H1 (cell line): ENCODE results near the gene CDC42SE1. TPM values are rescaled to one million over a fixed set of nuclear protein-coding genes. Genes with fewer than 3 reads are reported as not detected.

Experiments
- ASH2L ChIP-seq: fragments of 200-600, 300-600 bp; sonication (generic); IDR thresholded peaks from one replicate; pipeline ENCODE4 v1.7.1; 2017; ENCODE audit warnings: low read length
- BACH1 ChIP-seq: IDR thresholded peaks from 2 replicates; pipeline ENCODE4 v1.6.1; 2012; ENCODE audit warnings: low read length, improper control_type of control experiment
- CBX5 ChIP-seq: fragments of 300-800, 300-1000 bp; sonication (generic); IDR thresholded peaks from 2 replicates; pipeline ENCODE4 v1.7.1; 2016; ENCODE audit warnings: antibody characterized with exemption, low read length, low read depth
- CEBPB ChIP-seq: IDR thresholded peaks from 2 replicates; pipeline ENCODE4 v1.6.1; 2012; ENCODE audit warnings: low read depth, low read length
- MAX ChIP-seq: IDR thresholded peaks from 2 replicates; pipeline ENCODE4 v1.6.1; 2012; ENCODE audit warnings: inconsistent platforms
- NRF1 ChIP-seq: IDR thresholded peaks from 2 replicates; pipeline ENCODE4 v1.6.1; 2011; ENCODE audit warnings: mild to moderate bottlenecking, low read depth, low read length, improper control_type of control experiment
- polyA plus RNA-seq, 7 experiments: library from polyadenylated mRNA; depleted of rRNA in 3 of 7; stranded (reverse) in 5 of 7; unstranded in 2 of 7; fragments of >200 nt in 5 of 7; fragments of 200-250 nt in 2 of 7; gene quantifications; 1 replicate in 5 of 7; 2 replicates in 1 of 7; 4 replicates in 1 of 7; pipeline versions ENCODE4 v1.2.1 to v1.2.3, GENCODE V29; 2011 to 2013; ENCODE audit warnings: missing spikeins in 2 of 7, mixed read lengths in 2 of 7
- total RNA-seq: library from RNA; stranded (reverse); fragmentation: NEBNext Ultra II Directional; extraction: Animal tissue kit (Norgen Biotek cat#: 25700); gene quantifications from 2 replicates; pipeline ENCODE4 v1.2.1, GENCODE V29; 2021
- TF ChIP-seq, protein P1 (sequence below): fragments of 300-600 bp; sonication (generic); IDR thresholded peaks from 2 replicates; pipeline ENCODE4 v1.7.1; 2012; ENCODE audit warnings: low read length, moderate library complexity, mild to moderate bottlenecking, inconsistent platforms; ENCODE audit not compliant: insufficient replicate concordance
- TF ChIP-seq, protein P2 (sequence below): IDR thresholded peaks from 2 replicates; pipeline ENCODE4 v1.6.1; 2012; ENCODE audit warnings: inconsistent platforms

The CDC42SE1 gene
- total and polyA plus RNA-seq, 2 of the 8 experiments (the other 6 are each of a cell fraction or from before 2014, with no cell fraction given): 30.5 to 74.1 TPM

DNA sequence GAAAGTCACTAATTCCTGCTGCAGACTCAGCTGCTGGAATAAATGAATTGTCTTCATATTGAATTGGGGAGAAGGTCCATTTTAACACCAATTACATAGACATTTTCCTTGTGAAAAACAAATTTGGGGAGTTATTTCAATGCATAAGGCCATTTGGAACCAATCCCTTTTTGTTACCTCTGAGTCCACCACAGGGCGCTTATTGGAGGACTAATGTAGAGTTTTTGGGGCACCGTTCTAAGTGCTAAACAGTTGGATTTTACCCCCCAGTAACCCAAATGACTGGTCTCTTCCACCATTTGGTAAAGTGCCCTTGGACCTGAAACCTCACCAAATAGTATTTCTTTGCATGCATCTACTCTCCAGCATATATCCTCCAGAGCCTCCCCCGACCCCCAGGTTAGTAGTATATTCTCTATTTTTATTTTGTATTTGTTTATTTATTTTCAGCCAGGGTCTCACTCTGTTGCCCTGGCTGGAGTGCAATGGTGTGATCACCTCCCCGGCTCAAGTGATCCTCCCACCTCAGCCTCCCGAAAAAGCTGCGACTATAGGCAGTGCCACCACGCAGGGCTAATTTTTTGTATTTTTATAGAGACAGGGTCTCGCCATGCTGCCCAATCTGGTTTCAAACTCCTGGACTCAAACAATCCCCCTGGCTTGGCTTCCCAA lies 49.6 kb downstream of the CDC42SE1 start (continued):
- TF ChIP-seq, protein P1, sequence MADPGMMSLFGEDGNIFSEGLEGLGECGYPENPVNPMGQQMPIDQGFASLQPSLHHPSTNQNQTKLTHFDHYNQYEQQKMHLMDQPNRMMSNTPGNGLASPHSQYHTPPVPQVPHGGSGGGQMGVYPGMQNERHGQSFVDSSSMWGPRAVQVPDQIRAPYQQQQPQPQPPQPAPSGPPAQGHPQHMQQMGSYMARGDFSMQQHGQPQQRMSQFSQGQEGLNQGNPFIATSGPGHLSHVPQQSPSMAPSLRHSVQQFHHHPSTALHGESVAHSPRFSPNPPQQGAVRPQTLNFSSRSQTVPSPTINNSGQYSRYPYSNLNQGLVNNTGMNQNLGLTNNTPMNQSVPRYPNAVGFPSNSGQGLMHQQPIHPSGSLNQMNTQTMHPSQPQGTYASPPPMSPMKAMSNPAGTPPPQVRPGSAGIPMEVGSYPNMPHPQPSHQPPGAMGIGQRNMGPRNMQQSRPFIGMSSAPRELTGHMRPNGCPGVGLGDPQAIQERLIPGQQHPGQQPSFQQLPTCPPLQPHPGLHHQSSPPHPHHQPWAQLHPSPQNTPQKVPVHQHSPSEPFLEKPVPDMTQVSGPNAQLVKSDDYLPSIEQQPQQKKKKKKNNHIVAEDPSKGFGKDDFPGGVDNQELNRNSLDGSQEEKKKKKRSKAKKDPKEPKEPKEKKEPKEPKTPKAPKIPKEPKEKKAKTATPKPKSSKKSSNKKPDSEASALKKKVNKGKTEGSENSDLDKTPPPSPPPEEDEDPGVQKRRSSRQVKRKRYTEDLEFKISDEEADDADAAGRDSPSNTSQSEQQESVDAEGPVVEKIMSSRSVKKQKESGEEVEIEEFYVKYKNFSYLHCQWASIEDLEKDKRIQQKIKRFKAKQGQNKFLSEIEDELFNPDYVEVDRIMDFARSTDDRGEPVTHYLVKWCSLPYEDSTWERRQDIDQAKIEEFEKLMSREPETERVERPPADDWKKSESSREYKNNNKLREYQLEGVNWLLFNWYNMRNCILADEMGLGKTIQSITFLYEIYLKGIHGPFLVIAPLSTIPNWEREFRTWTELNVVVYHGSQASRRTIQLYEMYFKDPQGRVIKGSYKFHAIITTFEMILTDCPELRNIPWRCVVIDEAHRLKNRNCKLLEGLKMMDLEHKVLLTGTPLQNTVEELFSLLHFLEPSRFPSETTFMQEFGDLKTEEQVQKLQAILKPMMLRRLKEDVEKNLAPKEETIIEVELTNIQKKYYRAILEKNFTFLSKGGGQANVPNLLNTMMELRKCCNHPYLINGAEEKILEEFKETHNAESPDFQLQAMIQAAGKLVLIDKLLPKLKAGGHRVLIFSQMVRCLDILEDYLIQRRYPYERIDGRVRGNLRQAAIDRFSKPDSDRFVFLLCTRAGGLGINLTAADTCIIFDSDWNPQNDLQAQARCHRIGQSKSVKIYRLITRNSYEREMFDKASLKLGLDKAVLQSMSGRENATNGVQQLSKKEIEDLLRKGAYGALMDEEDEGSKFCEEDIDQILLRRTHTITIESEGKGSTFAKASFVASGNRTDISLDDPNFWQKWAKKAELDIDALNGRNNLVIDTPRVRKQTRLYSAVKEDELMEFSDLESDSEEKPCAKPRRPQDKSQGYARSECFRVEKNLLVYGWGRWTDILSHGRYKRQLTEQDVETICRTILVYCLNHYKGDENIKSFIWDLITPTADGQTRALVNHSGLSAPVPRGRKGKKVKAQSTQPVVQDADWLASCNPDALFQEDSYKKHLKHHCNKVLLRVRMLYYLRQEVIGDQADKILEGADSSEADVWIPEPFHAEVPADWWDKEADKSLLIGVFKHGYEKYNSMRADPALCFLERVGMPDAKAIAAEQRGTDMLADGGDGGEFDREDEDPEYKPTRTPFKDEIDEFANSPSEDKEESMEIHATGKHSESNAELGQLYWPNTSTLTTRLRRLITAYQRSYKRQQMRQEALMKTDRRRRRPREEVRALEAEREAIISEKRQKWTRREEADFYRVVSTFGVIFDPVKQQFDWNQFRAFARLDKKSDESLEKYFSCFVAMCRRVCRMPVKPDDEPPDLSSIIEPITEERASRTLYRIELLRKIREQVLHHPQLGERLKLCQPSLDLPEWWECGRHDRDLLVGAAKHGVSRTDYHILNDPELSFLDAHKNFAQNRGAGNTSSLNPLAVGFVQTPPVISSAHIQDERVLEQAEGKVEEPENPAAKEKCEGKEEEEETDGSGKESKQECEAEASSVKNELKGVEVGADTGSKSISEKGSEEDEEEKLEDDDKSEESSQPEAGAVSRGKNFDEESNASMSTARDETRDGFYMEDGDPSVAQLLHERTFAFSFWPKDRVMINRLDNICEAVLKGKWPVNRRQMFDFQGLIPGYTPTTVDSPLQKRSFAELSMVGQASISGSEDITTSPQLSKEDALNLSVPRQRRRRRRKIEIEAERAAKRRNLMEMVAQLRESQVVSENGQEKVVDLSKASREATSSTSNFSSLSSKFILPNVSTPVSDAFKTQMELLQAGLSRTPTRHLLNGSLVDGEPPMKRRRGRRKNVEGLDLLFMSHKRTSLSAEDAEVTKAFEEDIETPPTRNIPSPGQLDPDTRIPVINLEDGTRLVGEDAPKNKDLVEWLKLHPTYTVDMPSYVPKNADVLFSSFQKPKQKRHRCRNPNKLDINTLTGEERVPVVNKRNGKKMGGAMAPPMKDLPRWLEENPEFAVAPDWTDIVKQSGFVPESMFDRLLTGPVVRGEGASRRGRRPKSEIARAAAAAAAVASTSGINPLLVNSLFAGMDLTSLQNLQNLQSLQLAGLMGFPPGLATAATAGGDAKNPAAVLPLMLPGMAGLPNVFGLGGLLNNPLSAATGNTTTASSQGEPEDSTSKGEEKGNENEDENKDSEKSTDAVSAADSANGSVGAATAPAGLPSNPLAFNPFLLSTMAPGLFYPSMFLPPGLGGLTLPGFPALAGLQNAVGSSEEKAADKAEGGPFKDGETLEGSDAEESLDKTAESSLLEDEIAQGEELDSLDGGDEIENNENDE: no peak
- TF ChIP-seq CBX5: no peak
- TF ChIP-seq, protein P2, sequence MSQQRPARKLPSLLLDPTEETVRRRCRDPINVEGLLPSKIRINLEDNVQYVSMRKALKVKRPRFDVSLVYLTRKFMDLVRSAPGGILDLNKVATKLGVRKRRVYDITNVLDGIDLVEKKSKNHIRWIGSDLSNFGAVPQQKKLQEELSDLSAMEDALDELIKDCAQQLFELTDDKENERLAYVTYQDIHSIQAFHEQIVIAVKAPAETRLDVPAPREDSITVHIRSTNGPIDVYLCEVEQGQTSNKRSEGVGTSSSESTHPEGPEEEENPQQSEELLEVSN: no peak
- TF ChIP-seq NRF1: no peak
- TF ChIP-seq CEBPB: no peak
- no peak for TF ChIP-seq MAX
- TF ChIP-seq ASH2L: no peak
- TF ChIP-seq BACH1: no peak
